Stimulated activated CD8-positive, alpha-beta memory T cell treated with anti-CD3 and anti-CD28 coated beads, Interleukin-7, amount 100 ng/mL, for 4 hours (primary cell): ENCODE results near the gene HS1BP3.

ENCODE experiments used
- DNase-seq, 2 donors: peaks; one replicate each; pipeline ENCODE4 v3.0.0-alpha.2; 2020; ENCODE audit warnings: low read depth in 2 of 2

Gene HS1BP3

DNA sequence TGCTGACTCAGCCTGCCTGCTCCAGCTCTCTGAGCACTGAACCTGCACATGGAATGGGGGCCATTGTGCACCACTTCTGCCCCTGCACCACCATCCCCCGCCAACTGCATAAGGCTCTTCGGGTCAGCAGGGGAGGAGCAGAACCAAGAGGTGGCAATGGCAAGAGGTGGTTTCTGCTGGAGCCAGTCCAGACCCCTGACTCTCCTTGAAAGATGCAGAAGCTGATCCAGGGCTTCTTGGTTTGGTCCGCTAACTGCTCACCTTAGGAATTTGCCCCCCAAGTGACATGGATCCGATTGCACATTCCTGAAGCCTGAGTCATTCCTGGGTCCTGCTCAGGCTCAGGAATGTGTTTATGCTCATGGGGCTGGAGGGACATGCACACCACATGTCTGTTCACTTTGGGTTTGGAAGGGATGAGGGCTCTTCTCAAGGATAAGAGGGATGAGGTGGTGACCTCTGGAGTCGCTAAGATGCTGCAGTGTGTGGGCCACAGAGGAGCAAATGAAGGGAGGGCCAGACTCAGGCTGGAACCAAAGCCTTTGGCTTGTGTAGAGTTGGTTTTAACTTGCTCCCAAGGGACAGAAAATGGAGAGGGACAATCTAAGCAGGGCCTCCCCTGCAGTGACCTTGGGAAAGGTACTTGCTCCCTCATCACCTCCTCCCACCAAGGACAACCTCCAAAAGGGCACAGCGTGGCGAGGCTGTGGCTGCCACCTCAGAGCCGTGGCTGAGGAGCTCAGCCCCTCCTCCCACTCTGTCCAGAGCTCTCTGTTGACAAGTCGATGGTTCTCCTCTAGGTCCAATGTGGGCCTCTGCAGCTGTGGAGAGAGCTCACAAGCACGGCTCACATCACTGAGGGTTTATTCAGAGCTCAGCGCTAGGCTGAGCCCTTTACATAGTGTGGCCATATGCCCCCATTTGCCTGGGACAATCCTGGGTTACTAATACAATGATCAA is 66.2 kb downstream of the HS1BP3 start:
- DNase-seq = no peak

DNA sequence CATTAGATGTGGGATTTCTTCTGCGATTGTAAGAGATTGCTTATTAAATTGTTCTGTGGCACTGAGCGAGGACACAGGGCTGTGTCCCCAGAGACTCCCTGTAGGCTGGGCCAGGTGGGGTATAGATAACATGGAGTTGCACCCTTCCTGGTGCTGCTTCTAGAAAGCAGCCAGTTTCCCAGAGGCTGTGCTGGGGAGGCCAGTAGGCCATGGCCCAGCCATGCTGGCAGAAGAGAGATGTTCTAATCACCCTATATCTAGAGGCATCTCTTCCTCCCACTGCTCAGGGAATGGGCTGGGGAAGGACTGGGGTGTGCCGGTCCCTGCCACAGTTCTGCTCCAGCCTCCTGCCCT is 66.9 kb downstream of the HS1BP3 start:
- DNase-seq = no peak

DNA sequence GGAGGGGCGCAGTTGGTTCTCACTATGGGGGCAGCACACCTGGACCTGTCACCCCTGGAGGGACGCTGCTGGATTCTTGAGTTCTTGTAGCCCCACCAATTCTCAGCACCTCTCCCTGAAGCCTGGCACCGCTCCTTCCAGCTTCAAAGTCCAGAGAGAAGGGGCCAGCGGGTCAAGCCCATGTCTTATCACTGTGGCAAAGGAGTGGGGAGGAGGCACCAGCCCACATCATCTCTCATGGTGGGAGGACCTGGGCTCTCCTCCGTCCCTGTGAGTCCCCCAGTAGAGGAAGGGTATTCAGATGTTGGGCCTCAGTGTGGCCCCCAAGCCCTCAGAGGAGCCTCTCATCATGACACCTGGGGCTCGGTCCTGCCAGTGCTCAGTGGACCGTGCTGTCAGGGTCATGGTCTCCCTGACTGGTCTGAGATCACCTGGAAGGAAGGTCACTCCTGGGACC is 67.4 kb downstream of the HS1BP3 start:
- no peak for DNase-seq

DNA sequence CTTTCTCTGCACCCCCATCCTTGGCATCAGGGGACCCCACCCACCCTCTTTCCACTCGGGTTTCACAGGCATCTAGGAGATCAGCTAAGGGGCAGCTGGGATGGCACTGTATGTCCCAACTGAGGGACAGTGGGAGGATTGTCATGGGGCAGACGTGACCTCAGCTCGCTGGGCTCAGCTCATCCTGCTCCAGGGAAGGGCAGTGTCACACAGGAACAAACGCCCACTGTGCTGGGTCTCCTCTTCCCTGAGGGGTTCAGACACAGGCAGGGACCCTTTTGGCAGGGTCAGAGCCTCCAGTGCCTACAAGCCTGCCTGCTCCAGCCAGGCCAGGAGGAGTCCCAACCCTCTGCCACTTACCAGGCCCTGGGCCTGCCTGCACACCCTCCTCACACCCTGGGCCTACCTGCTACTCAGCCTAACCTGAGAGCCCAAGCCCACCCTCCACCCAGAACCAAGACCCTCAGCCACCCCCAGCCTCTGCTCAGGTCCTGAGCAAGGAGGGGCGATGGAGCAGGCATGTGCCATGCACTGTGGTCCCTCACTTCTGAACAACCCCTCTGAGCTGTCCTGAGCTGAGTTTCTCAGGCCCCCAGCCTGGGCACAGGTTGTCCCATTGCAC is 68.2 kb downstream of the HS1BP3 start:
- DNase-seq = no peak

DNA sequence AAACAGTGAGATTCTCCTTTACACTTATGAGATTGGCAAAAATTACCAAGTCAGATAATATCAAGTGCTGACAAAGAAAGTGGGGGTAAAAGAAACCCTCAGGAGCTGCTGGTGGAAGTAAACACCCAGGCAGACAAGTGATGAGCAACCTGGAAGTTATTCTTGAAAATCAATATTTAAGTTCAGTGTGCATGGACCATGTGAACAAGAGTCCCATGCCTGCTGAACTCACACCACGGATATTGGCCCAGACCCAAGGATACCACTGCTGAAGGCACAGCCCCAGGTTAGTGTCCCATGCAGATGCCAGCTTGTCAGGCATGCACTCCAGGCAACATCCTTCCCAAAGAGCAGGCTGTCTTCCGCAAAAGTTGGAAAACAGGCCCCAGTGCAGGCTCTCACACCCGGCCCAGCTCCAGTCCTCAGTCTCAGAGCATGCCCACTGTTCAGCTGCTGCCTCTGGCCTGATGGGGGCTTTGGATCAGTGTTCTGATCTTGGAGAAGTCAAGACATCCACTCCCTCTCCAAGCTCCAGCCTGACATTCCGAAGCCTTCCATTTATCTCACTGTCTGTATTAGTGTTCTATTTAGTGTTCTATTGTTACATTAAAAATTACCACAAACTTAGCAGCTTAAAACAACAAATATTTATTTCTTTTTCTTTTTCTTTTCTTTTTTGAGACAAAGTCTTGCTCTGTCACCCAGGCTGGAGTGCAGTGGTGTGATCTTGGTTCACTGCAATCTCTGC is 70.0 kb downstream of the HS1BP3 start:
- no peak for DNase-seq

DNA sequence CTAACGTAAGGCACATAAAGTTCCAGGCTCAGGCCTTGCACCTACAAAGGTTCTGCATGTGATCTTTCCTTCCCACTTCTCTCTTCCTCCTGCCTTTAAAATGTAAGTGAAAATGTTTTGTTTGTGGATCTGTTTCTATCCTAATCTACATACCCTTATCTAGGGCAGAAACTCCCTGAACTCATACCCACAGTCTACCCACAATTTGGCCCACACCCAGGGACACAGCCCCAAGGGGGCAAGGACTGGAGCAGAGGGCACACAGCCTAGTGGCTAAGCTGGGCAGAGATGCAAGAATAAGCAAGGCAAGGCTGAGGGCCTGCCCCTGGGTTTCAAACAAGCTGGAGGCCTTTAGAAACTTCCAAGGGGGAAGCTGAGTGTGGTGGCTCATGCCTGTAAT is 71.0 kb downstream of the HS1BP3 start:
- no peak for DNase-seq

DNA sequence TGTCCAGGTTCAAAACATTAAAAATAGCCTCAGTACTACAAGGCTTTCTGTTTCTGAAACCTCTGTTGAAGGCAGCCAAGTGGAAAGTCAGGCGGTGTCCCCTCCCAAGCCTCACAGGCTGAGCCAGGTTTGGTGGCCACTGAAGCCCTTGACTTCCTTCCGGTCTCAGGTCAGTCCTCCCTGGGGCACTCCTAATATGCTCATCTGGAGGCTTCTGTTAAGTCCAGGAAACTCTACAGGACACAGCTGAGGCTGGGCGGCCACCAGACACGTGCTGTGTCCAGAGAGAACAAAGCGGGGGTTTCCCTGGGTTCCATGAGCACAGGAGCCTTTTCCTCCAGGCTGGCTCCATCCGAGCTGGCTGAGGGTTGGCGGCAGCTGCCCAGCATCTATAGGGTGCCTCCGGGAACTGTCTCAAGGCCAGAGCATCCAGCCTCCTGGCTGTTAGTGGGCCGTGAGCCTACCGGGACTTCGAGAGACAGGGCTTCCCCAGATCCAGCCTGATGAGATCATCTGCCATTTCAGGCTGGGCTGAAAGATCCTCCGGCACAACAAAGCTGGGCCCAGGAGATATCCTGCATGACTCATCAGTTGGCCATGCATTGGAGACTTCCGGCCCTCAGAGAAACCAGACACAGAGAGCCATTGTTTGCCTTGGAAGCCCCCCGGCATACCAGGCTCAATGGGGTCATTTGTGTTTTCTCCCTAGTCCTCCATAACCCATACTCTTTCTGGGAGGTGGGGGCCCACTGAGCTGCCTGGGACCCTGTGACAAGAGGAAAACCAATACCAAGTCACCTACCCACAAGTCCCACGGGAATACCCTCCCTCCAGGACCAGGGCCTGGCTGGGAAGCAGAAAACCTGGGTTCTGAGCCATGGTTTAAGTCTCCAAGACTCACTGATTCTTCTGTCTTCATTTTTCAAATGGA is 71.7 kb downstream of the HS1BP3 start:
- no peak for DNase-seq

DNA sequence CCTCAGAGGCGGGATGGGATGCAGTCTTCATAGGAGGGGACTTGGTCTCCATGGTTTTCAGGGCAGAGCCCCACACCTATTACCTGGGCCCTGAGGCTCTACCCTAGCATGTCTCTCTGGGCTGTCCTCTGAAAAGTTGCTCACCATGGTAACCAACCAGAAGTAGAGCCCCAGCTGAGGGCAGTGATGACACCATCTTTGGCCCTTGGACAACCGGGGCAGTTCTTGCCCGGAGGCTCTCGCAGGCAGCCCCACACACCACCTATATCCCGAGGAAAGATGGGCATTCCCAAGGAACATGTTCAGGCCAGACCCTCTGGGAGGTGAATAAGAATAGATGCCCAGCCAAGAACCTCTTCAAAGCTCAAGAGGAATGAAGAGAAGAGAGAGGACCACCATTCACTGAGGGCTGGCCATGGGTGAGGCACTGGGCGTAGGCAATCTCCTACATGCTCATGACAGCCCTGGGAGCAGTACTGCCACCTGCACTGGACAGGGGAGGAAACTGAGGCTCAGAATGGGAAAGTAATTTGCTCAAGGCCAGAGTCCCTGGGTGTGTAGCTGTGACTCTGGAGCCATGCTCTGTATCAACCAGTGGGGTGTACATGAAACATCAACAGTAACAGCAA is 72.5 kb downstream of the HS1BP3 start:
- no peak for DNase-seq

DNA sequence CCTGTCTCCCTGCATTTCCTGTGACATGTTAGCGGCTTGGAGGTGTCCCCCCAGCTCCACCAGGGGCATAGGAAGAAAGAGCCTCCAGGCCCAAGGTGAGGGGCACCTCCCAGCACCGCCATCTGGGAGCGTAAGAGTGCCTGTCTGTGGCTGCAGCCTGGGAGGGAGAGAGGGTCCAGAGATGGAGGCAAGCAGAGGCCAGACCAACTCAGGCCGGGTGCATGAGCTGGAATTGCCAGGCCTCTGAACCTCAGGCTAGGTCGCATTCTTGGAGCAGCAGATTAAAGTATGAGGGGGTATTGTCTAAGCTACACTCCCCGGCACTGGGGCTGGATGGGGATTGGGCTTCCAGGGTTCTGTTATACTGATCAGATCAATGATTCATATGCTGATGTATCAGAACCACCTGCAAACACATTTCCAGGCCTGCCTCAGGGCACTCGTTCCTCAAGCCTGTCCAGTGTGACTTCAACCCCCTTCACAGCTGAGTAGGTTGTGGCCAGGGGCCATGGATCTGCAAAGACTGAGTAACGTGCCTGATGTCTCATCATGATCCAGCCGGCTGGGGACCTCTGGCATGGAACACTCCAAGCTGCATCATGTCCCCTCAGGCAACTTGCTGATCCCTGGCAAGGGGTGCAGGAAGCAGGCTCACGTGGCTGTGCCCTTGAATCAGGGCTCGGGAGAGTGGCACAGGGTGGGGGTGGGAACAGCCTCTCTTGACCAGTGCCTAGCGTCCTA is 73.2 kb downstream of the HS1BP3 start:
- DNase-seq = no peak

DNA sequence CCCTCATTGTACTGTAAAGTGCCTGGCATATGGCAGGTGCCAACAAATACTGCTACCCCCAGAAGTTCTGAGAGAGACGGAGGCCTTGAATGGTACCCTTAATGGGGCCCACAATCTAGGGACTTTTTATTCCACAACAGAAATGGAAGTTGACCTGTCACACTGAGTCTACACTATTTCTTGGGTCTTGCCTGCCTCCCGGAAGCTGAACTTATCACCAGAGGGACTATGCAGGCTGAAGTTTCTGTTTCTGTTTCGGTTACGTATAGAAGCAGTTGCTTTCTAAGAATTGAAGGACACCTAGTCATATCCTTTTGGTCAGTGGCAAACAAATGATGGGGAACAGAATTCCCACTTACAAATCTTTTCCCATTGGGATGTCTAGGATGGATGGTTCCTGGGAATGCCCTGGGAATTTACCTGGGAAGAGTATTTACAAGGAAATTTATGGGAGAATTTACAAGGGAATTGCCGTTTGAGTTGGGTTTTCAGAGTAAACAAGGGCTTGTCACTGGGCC is 74.2 kb downstream of the HS1BP3 start:
- DNase-seq = no peak

DNA sequence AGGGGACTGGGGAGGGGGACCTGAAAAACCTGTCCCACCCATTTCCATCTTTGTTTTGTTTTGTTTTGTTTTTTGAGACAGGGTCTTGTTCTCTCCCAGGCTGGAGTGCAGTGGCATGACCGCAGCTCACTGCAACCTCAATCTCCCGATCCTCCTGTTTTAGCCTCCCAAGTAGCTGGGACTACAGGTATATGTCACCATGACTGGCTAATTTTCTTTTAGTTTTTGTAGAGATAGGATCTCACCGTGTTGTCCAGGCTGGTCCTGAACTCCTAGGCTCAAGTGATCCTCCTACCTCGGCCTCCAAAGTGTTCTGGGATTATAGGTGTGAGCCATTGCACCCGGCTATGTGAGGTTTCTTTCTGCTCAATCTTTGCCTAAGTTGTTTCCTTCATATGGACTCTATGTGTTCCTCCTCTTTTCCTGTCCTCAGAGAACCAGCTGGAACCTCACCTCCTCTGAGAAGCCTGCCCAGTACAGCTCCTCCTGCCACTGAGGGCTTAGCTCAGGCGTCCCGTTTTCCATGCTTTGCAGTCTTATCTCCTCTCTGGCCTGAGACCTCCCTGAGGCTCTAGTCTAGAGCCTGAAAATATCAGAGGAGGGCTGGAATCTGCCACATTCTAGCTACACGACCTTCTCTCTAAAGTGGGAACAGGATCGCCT is 74.8 kb downstream of the HS1BP3 start:
- DNase-seq = no peak

DNA sequence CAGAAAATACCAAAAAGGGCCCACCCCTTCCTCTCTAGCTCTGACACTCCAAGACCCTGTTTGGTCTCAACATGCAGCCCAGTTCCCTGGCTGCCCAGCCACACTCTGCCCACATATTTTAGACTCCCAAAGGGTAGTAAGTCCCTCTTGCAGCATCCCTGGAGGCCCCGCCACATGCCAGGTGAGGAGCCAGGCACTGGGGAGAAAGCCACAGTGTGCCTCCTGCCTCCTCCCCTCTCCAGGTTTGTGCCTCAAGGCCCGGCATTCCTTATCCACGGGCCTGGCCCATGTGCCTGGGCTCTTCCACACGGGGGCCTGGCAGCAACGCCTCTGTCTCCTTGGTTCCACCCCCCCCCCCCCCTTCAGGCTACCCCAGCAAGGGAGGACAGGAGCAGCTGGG is 75.5 kb downstream of the HS1BP3 start:
- no peak for DNase-seq

DNA sequence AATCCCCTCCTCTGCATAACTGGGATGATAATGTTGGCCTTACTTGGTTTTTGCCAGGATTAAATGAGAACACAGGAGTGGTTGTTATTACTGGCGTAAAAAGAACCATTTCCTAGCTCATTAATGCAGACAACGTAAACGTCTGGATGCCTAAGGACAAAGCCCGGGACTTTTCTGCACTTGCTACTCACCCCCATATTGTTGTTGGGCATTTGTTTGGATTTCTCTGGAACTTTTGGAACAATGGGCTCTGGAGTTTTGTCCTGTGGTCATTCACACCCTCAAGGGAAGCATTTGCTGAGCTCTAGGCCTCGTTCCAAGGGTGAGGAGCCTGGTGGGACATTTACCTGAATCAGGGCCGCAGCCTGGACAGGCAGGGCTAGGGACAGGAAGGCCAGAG is 76.0 kb downstream of the HS1BP3 start:
- DNase-seq = no peak

DNA sequence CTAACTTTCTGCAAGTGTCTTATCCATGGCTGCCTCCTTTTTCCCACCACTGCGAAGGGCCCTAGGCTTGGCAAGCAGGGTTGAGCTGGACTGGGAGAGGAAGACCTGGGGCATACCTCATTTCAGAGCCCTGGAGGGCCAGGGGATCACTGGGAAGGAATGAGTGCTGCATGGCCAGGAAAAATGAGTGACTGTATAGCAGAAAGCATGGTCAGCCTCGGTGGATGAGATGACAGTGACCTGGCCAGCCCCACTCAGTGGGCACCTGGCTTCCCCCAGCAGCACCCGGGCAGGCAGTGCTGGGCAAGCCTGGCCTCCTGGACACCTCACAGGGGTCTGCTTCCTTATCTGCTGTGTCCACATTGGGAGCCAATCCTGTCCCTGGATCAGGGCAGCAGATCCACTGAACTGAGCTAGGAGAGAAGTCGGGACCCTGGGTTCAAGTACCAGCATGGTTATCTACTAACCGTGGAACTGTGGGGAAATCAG is 76.4 kb downstream of the HS1BP3 start:
- no peak for DNase-seq

DNA sequence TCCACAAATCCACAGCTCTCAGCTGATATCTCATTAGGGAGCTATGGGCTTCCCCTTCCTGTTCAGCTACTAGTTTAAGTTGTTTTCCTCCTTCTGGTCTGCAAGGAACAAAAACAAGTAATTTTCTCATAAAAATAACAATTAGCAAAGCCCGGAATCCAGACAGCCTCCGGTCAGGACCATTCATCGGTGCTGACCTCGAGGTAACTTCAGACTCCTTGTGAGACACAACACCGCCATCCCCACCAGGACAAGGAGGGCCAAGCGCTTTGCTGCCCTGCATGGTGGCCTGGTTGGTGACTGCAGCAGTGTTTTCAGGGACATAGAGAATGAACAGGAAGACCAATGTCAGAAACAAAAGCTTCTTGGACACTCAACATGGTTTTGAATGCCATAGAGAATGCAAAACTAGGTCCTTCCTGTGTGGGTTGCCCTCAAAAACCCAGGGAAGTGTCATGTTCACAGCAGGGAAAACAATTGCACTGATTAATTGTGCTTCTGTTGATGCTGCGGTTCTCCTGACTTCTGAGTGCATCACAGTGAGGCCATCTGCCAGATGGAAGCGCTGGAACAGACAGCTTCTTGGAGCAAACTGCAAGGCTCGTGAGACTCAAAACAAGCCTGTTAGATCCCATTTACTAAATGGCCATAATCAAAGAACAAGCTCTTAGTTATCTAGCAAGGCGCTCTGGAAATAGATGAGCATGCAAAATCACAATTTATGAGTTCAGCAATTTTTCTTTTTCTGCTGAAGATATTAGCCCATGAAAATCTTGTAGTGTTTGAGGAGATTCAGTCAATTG is 77.1 kb downstream of the HS1BP3 start:
- no peak for DNase-seq

DNA sequence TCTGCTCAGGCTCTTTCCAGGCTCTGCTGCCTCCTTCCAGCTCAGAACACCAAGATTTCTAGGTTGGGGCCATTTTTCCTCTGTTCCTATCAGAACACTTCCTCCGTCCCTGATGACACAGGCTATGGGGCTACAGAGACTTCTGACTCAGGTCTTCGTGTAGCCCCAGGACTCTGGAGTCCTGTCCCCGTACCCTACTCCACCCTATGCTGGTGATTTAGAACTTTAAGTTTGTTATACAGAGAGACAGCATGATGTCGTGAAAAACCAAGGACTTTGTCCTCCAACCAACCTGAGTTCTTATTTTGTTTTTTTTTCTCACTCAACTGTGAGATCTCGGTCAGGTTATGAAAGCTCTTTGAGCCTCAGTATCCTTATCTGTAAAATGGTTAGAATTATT is 78.7 kb downstream of the HS1BP3 start:
- DNase-seq = no peak

DNA sequence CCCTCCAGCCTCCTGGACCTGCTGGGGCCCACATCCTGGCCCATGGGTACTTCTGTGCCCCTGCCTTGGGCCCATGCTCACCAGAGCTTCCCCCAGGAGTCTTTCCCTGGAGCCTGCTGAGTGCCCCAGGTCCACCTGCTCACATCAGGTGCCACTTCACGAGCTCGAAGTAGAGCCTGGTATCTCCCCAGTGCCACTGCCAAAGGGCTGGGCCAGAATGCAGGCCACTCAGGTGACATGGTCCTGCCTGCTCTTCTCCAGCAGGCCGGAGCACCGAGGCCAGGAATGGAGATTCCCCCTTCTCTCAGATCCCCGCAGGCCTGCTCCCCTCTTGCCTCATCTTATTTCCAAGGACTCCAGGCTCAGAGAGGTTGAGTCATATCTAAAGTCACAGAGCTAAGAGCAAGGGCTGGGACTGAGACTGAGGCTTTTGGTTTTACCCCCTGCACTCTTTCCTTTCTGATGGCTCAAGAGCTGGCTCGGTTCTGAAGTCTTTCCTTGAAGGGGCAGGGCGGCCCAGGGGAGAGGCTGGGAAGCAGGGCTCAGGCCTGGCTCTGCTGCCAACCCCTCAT is 79.2 kb downstream of the HS1BP3 start:
- DNase-seq = no peak

DNA sequence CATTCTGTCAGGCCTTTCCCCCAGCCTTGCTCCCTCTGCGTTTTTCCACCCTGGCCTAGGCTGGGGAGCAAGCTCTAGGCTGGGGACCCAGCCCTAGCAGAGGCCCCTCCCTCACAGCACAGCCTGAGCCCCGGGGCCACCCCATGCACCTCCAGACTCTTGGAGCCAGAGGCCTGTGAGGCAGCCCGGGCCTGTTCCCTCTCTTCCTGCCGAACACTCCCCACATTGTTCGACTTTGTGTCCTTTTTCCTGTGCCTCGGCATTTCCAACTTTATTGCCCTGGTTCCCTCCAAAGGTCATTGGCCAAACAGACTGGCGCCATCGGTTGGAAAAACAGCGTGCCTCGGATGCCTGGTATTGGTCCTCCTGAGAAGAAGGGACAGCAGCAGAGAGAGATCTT is 79.7 kb downstream of the HS1BP3 start:
- no peak for DNase-seq
